GM19025 (cell line): ENCODE measurements around the gene BRMS1.
"Not testable (repeated sequence)": the region's sequence is repeated elsewhere in the genome, so short reads cannot be mapped to it uniquely, and the experiment has no call there.

Experiments
- ATAC-seq: cut with Tn5 transposase; IDR thresholded peaks from one replicate; pipeline ENCODE4 v1.9.1; 2021; ENCODE audit warnings: mild to moderate bottlenecking, low read depth, moderate library complexity; ENCODE audit not compliant: unreplicated experiment

BRMS1 gene

GRCh38 chr11:66326261-66327111 is 18.4 kb downstream of the BRMS1 start:
- no peak for ATAC-seq

- no peak for ATAC-seq
Measured at GRCh38 chr11:66325263-66325671, 19.6 kb downstream of the BRMS1 start.

GRCh38 chr11:66324664-66325063 is 20.2 kb downstream of the BRMS1 start:
- no peak for ATAC-seq

- ATAC-seq: no peak
Measured at GRCh38 chr11:66323684-66324083, 21.2 kb downstream of the BRMS1 start.

GRCh38 chr11:66322732-66323427 is 22.0 kb downstream of the BRMS1 start:
- ATAC-seq: no peak

GRCh38 chr11:66321606-66322005 is 23.3 kb downstream of the BRMS1 start:
- ATAC-seq: no peak

GRCh38 chr11:66320748-66321147 is 24.2 kb downstream of the BRMS1 start:
- not testable (repeated sequence) for ATAC-seq

GRCh38 chr11:66320289-66320688 is 24.6 kb downstream of the BRMS1 start:
- not testable (repeated sequence) for ATAC-seq

GRCh38 chr11:66318600-66318970 is 26.3 kb downstream of the BRMS1 start:
- ATAC-seq: no peak

GRCh38 chr11:66317723-66318599 is 26.9 kb downstream of the BRMS1 start:
- no peak for ATAC-seq

GRCh38 chr11:66317322-66317722 is 27.6 kb downstream of the BRMS1 start:
- ATAC-seq: no peak

- no peak for ATAC-seq
Measured at GRCh38 chr11:66316849-66317251, 28.1 kb downstream of the BRMS1 start, which contains the start of gene CD248. Gene CD248, minus strand, starts transcription at chr11:66317044. Its CDS starts 17 bp downstream, at chr11:66317027.

- no peak for ATAC-seq
Measured at GRCh38 chr11:66315921-66316811, 28.7 kb downstream of the BRMS1 start.

- no peak for ATAC-seq
Measured at GRCh38 chr11:66315498-66315885, 29.4 kb downstream of the BRMS1 start.

GRCh38 chr11:66314561-66315497 is 30.1 kb downstream of the BRMS1 start:
- no peak for ATAC-seq

GRCh38 chr11:66314186-66314501 is 30.8 kb downstream of the BRMS1 start:
- ATAC-seq: no peak

- ATAC-seq: no peak
Measured at GRCh38 chr11:66313321-66314185, 31.4 kb downstream of the BRMS1 start.
